HCT116 (cell line): ENCODE data around the gene PTPN1. TPM values are rescaled to one million over a fixed set of nuclear protein-coding genes. Genes with fewer than 3 reads are reported as not detected.

ENCODE experiments used
- ATAC-seq: fragments of 200-7000 bp; cut with Tn5 transposase; 2 replicates; pipeline ENCODE4 v1.9.1; 2020; ENCODE audit warnings: mild to moderate bottlenecking, moderate library complexity
- BruUV-seq: library from RNA; stranded (reverse); fragments of 400-500 nt; replicated peaks from 2 replicates; lab custom pipeline; 2021; lab: Mats Ljungman, UMichigan
- CTCF ChIA-PET: fragments of 300-600 bp; sonication (Branson Sonifier 250); formaldehyde crosslinking; loops from one replicate; lab custom pipeline; 2021; ENCODE audit warnings: antibody characterized with exemption; lab: Charles Lee
- POLR2A ChIA-PET: fragments of 300-600, 350-600 bp; sonication (Branson Sonifier 250); formaldehyde crosslinking; loops from one replicate; lab custom pipeline; 2021; ENCODE audit warnings: antibody characterized with exemption; lab: Charles Lee
- RAD21 ChIA-PET, 2 experiments: fragments of 300-600 bp; sonication (Branson Sonifier 250); formaldehyde crosslinking; loops; one replicate each; lab custom pipeline; 2023; ENCODE audit warnings: low total read pairs in 2 of 2; ENCODE audit not compliant: uncharacterized antibody in 2 of 2, unreplicated experiment in 2 of 2, low non-redundant PET in 1 of 2; lab: Charles Lee
- DNase-seq: peaks from one replicate; pipeline ENCODE4 v3.0.0-alpha.2; 2010; ENCODE audit warnings: low read depth, low spot score
- H2AFZ ChIP-seq: fragments of 200-600 bp; shearing (Covaris generic), sonication (generic); 2 replicates; pipeline ENCODE4 v1.6.1; 2017; ENCODE audit warnings: low read depth, mixed run types, mixed read lengths, antibody characterized with exemption, low read length; ENCODE audit not compliant: poor library complexity, severe bottlenecking
- H3K27ac ChIP-seq: 2 replicates; pipeline ENCODE4 v1.5.1; 2012; ENCODE audit warnings: low read depth, low read length
- H3K27me3 ChIP-seq: fragments of 200-600 bp; sonication (generic); 2 replicates; pipeline ENCODE4 v1.6.1; 2016; ENCODE audit warnings: mixed run types, low read length, mixed read lengths; ENCODE audit not compliant: insufficient read depth
- H3K36me3 ChIP-seq, 2 experiments: fragments of 200-500 bp in 1 of 2; fragments of 200-600 bp in 1 of 2; sonication (Bioruptor generic) in 1 of 2; sonication (generic) in 1 of 2; 2 replicates each; pipeline versions ENCODE4 v1.5.1 to v1.6.1; 2014 to 2016; ENCODE audit warnings: low read length in 2 of 2, inconsistent platforms in 1 of 2, mixed read lengths in 1 of 2, mixed run types in 1 of 2; ENCODE audit not compliant: insufficient read depth in 2 of 2, control insufficient read depth in 1 of 2
- H3K4me1 ChIP-seq, 2 experiments: fragments of 200-600 bp in 1 of 2; sonication (generic) in 1 of 2; 2 replicates each; pipeline versions ENCODE4 v1.5.1 to v1.6.1; 2012 to 2017; ENCODE audit warnings: low read length in 2 of 2, inconsistent platforms in 1 of 2, mild to moderate bottlenecking in 1 of 2, mixed read lengths in 1 of 2, mixed run types in 1 of 2, moderate library complexity in 1 of 2; ENCODE audit not compliant: insufficient read depth in 2 of 2, control insufficient read depth in 1 of 2
- H3K4me2 ChIP-seq: fragments of 200-600 bp; sonication (generic); 2 replicates; pipeline ENCODE4 v1.6.1; 2017; ENCODE audit warnings: mixed run types, low read length, mixed read lengths
- H3K4me3 ChIP-seq, 2 experiments: fragments of 200-600 bp in 1 of 2; sonication (generic) in 1 of 2; replicated peaks in 1 of 2; 2 replicates each; pipeline ENCODE4 v1.5.1; 2011 to 2016; ENCODE audit warnings: low read length in 2 of 2, control low read depth in 1 of 2, low read depth in 1 of 2, mild to moderate bottlenecking in 1 of 2, mixed read lengths in 1 of 2, mixed run types in 1 of 2
- H3K79me2 ChIP-seq: fragments of 200-600 bp; sonication (generic); 2 replicates; pipeline ENCODE4 v1.6.1; 2017; ENCODE audit warnings: mild to moderate bottlenecking, mixed run types, low read length, moderate library complexity, mixed read lengths; ENCODE audit not compliant: insufficient read depth
- H3K9ac ChIP-seq: fragments of 200-600 bp; sonication (generic); 2 replicates; pipeline ENCODE4 v1.6.1; 2016; ENCODE audit warnings: low read length, mixed read lengths
- H3K9me2 ChIP-seq: fragments of 200-600 bp; sonication (generic), shearing (Covaris generic); 2 replicates; pipeline ENCODE4 v1.6.1; 2017; ENCODE audit warnings: mixed run types, mild to moderate bottlenecking, moderate library complexity; ENCODE audit not compliant: insufficient read depth
- H3K9me3 ChIP-seq, 2 experiments: fragments of 200-500 bp in 1 of 2; fragments of 200-600 bp in 1 of 2; sonication (Bioruptor generic) in 1 of 2; sonication (generic) in 1 of 2; 2 replicates each; pipeline ENCODE4 v1.6.1; 2014 to 2017; ENCODE audit warnings: low read length in 2 of 2, mixed read lengths in 2 of 2, inconsistent platforms in 1 of 2, low read depth in 1 of 2, mild to moderate bottlenecking in 1 of 2, mixed run types in 1 of 2, moderate library complexity in 1 of 2; ENCODE audit not compliant: control insufficient read depth in 1 of 2, insufficient read depth in 1 of 2
- H4K20me1 ChIP-seq: fragments of 200-600 bp; sonication (generic), shearing (Covaris generic); 2 replicates; pipeline ENCODE4 v1.6.1; 2017; ENCODE audit warnings: mixed run types, mild to moderate bottlenecking, moderate library complexity; ENCODE audit not compliant: insufficient read depth
- CBX3 ChIP-seq: IDR thresholded peaks from 2 replicates; pipeline ENCODE4 v1.6.1; 2012; ENCODE audit warnings: low read depth
- CEBPB ChIP-seq: IDR thresholded peaks from 2 replicates; pipeline ENCODE4 v1.6.1; 2012; ENCODE audit warnings: low read depth
- ELF1 ChIP-seq: IDR thresholded peaks from 2 replicates; pipeline ENCODE4 v1.6.1; 2012; ENCODE audit warnings: low read depth, borderline replicate concordance
- EZH2 ChIP-seq: fragments of 200-600 bp; sonication (generic); IDR thresholded peaks from 2 replicates; pipeline ENCODE4 v1.6.1; 2017; ENCODE audit warnings: antibody characterized with exemption, mixed run types
- FOSL1 ChIP-seq: IDR thresholded peaks from 2 replicates; pipeline ENCODE4 v1.6.1; 2012; ENCODE audit warnings: low read depth
- MAX ChIP-seq: IDR thresholded peaks from 2 replicates; pipeline ENCODE4 v1.6.1; 2012
- POLR2A ChIP-seq: IDR thresholded peaks from 2 replicates; pipeline ENCODE4 v1.7.0; 2011; ENCODE audit warnings: borderline replicate concordance; ENCODE audit not compliant: insufficient read depth, insufficient read length; ENCODE audit errors: extremely low read depth
- POLR2AphosphoS5 ChIP-seq: IDR thresholded peaks from 2 replicates; pipeline ENCODE4 v1.6.1; 2011; ENCODE audit warnings: mild to moderate bottlenecking, low read depth, low read length, moderate library complexity
- SRF ChIP-seq: IDR thresholded peaks from 2 replicates; pipeline ENCODE4 v1.6.1; 2012; ENCODE audit warnings: low read depth
- TCF7L2 ChIP-seq: IDR thresholded peaks from 2 replicates; pipeline ENCODE4 v1.7.0; 2011; ENCODE audit warnings: borderline replicate concordance, inconsistent platforms; ENCODE audit not compliant: insufficient read depth, insufficient read length; ENCODE audit errors: extremely low read depth
- YY1 ChIP-seq: IDR thresholded peaks from 2 replicates; pipeline ENCODE4 v1.6.1; 2011; ENCODE audit warnings: low read length, low read depth, moderate library complexity, mild to moderate bottlenecking; ENCODE audit not compliant: insufficient replicate concordance; ENCODE audit errors: extremely low read depth
- ZFX ChIP-seq: fragments of 450-650 bp; IDR thresholded peaks from 2 replicates; pipeline ENCODE4 v1.6.1; 2017
- ZNF274 ChIP-seq: fragments of 200-500 bp; sonication (Bioruptor generic); IDR thresholded peaks from 2 replicates; pipeline ENCODE4 v1.6.1; 2014; ENCODE audit warnings: mild to moderate bottlenecking, low read depth, low read length, inconsistent platforms
- intact Hi-C: fragments of 100-400 bp; cut with micrococcal nuclease; formaldehyde crosslinking; loops from 2 replicates; pipeline ENCODE4 v1.10.0; 2022
- total RNA-seq: library from RNA; stranded (reverse); gene quantifications from one replicate; pipeline ENCODE4 v1.2.1, GENCODE V29; 2021; ENCODE audit not compliant: unreplicated experiment

The PTPN1 gene
- total RNA-seq, 1 experiment from 2014 or later = 47.5 TPM

GRCh38 chr20:50469796-50470195 is 40.4 kb upstream of the PTPN1 start:
- POLR2A ChIA-PET = no interaction called here
- CTCF ChIA-PET = no interaction called here
- H2AFZ ChIP-seq = no peak overlapping the region
- no peak overlapping the region for H3K4me2 ChIP-seq
- H3K27me3 ChIP-seq = no peaks in the 10 kb centered on the region
- H4K20me1 ChIP-seq = no peaks in the 10 kb centered on the region
- TF ChIP-seq ELF1 (no peak), TCF7L2 (no peak), ZNF274 (no peak), SRF (no peak), MAX (no peak), POLR2AphosphoS5 (no peak), POLR2A (no peak), CBX3 (no peak), EZH2 (no peak), YY1 (no peak), ZFX (no peak), FOSL1 (no peak), CEBPB (no peak)
- RAD21 ChIA-PET = no interaction called here
- peaks cover 9 to 29% of the 10 kb centered on the region in 2 experiments; a peak in 3 of 4 replicates for H3K4me1 ChIP-seq
- no TSS peak for BruUV-seq
- intact Hi-C loops = loop anchor here (10.0 kb wide), 1 partner anchor 495 kb away; no protein-coding TSS in a partner anchor
- DNase-seq = no peak
- no peak for ATAC-seq
- no peak overlapping the region for H3K4me3 ChIP-seq
- H3K27ac ChIP-seq = no peak overlapping the region
- H3K9me3 ChIP-seq = no peaks in the 10 kb centered on the region
- H3K36me3 ChIP-seq = no peaks in the 10 kb centered on the region
- H3K79me2 ChIP-seq = no peaks in the 10 kb centered on the region
- no peaks in the 10 kb centered on the region for H3K9me2 ChIP-seq
- no peak overlapping the region for H3K9ac ChIP-seq
